Endothelial cell of umbilical vein (primary cell): Measurements from ENCODE around the gene PHACTR2. TPM values are rescaled to one million over a fixed set of nuclear protein-coding genes. Genes with fewer than 3 reads are reported as not detected.
"Not testable (repeated sequence)": the region's sequence is repeated elsewhere in the genome, so short reads cannot be mapped to it uniquely, and the experiment has no call there.

ENCODE experiments used
- BruUV-seq: library from RNA; stranded (reverse); fragments of 400-500 nt; replicated peaks from 2 replicates; lab custom pipeline; 2021; lab: Mats Ljungman, UMichigan
- CTCF ChIA-PET: fragments of 300-600, 350-600 bp; sonication (Branson Sonifier 250); formaldehyde crosslinking; loops from one replicate; lab custom pipeline; 2021; ENCODE audit warnings: antibody characterized with exemption, inconsistent platforms; lab: Charles Lee
- POLR2A ChIA-PET: fragments of 300-600, 350-600 bp; sonication (Branson Sonifier 250); formaldehyde crosslinking; loops from one replicate; lab custom pipeline; 2021; ENCODE audit warnings: antibody characterized with exemption, inconsistent platforms; lab: Charles Lee
- DNase-seq: peaks from one replicate; pipeline ENCODE4 v3.0.0-alpha.2; 2011; ENCODE audit warnings: low read depth, low spot score
- FAIRE-seq: peaks from 2 replicates; lab custom pipeline; 2011; peaks lifted over from hg19 to GRCh38; lab: Jason Lieb, UNC
- H2AFZ ChIP-seq: 2 replicates; pipeline ENCODE4 v1.6.0; 2012; ENCODE audit warnings: low read depth, low read length, control low read depth, inconsistent platforms
- H3K27ac ChIP-seq: 2 replicates; pipeline ENCODE4 v1.5.1; 2011; ENCODE audit warnings: low read depth, mild to moderate bottlenecking, control low read depth, low read length, moderate library complexity; ENCODE audit not compliant: insufficient read depth
- H3K27me3 ChIP-seq, 2 experiments: 2 replicates each; pipeline versions ENCODE4 v1.6.0 to v1.6.1; 2011; ENCODE audit warnings: low read length in 2 of 2, mixed read lengths in 1 of 2; ENCODE audit not compliant: control insufficient read depth in 2 of 2, insufficient read depth in 2 of 2
- H3K36me3 ChIP-seq, 2 experiments: 2 replicates in 1 of 2; 3 replicates in 1 of 2; pipeline ENCODE4 v1.5.1; 2011; ENCODE audit warnings: low read length in 2 of 2, mild to moderate bottlenecking in 1 of 2, moderate library complexity in 1 of 2; ENCODE audit not compliant: control insufficient read depth in 2 of 2, insufficient read depth in 2 of 2; ENCODE audit errors: extremely low read depth in 1 of 2
- H3K4me1 ChIP-seq: 3 replicates; pipeline ENCODE4 v1.5.1; 2011; ENCODE audit warnings: mild to moderate bottlenecking, low read length; ENCODE audit not compliant: control insufficient read depth, insufficient read depth; ENCODE audit errors: extremely low read depth
- H3K4me2 ChIP-seq: 2 replicates; pipeline ENCODE4 v1.6.1; 2011; ENCODE audit warnings: low read length, control low read depth, mixed read lengths; ENCODE audit not compliant: insufficient read depth
- H3K4me3 ChIP-seq, 3 experiments: fragments of 200-600 bp in 1 of 3; sonication (generic), shearing (Covaris generic) in 1 of 3; replicated peaks in 1 of 3; 2 replicates each; pipeline ENCODE4 v1.5.1; 2011 to 2016; ENCODE audit warnings: control low read depth in 3 of 3, low read length in 3 of 3, mild to moderate bottlenecking in 2 of 3, inconsistent platforms in 1 of 3, low read depth in 1 of 3, moderate library complexity in 1 of 3; ENCODE audit not compliant: insufficient read depth in 1 of 3
- H3K79me2 ChIP-seq: 2 replicates; pipeline ENCODE4 v1.6.0; 2012; ENCODE audit warnings: low read length, inconsistent platforms; ENCODE audit not compliant: control insufficient read depth, insufficient read depth
- H3K9ac ChIP-seq: replicated peaks from 2 replicates; pipeline ENCODE3; 2011; ENCODE audit warnings: low read length, control low read depth; ENCODE audit not compliant: insufficient read depth; ENCODE audit errors: extremely low read depth
- H3K9me1 ChIP-seq: replicated peaks from 3 replicates; pipeline ENCODE4 v1.6.0; 2011; ENCODE audit warnings: mild to moderate bottlenecking, low read length; ENCODE audit not compliant: control insufficient read depth, insufficient read depth; ENCODE audit errors: extremely low read depth
- H3K9me3 ChIP-seq: replicated peaks from 2 replicates; pipeline ENCODE4 v1.5.1; 2012; ENCODE audit warnings: low read length, inconsistent platforms; ENCODE audit not compliant: control insufficient read depth, insufficient read depth
- H4K20me1 ChIP-seq: replicated peaks from 2 replicates; pipeline ENCODE3; 2011; ENCODE audit warnings: mild to moderate bottlenecking, low read length; ENCODE audit not compliant: control insufficient read depth, insufficient read depth; ENCODE audit errors: extremely low read depth
- EZH2 ChIP-seq: IDR thresholded peaks from 2 replicates; pipeline ENCODE4 v1.6.1; 2012; ENCODE audit warnings: borderline replicate concordance, low read depth, mild to moderate bottlenecking, moderate library complexity, low read length, inconsistent platforms; ENCODE audit not compliant: severe bottlenecking
- FOS ChIP-seq: IDR thresholded peaks from 2 replicates; pipeline ENCODE4 v1.6.1; 2011; ENCODE audit warnings: mild to moderate bottlenecking, low read length, moderate library complexity, borderline replicate concordance; ENCODE audit not compliant: insufficient read depth
- GATA2 ChIP-seq: IDR thresholded peaks from 2 replicates; pipeline ENCODE4 v1.7.0; 2011; ENCODE audit warnings: low read depth, mild to moderate bottlenecking, moderate library complexity, mixed read lengths, low read length; ENCODE audit not compliant: insufficient read length, insufficient read depth
- JUN ChIP-seq: IDR thresholded peaks from 2 replicates; pipeline ENCODE4 v1.6.1; 2011; ENCODE audit warnings: borderline replicate concordance, low read depth; ENCODE audit not compliant: insufficient read length, insufficient read depth
- MYC ChIP-seq: IDR thresholded peaks from one replicate; pipeline ENCODE4 v1.6.1; 2011; ENCODE audit warnings: mild to moderate bottlenecking, low read depth, low read length
- POLR2A ChIP-seq: IDR thresholded peaks from 2 replicates; pipeline ENCODE4 v1.6.1; 2012; ENCODE audit warnings: low read depth, mild to moderate bottlenecking, control low read depth, low read length
- POLR2AphosphoS5 ChIP-seq: IDR thresholded peaks from 2 replicates; pipeline ENCODE4 v1.6.1; 2012; ENCODE audit warnings: low read depth, mild to moderate bottlenecking, control low read depth, low read length, moderate library complexity; ENCODE audit not compliant: insufficient read depth
- dilution Hi-C: fragments of 300-500 bp; cut with MboI; formaldehyde crosslinking; loops from one replicate; pipeline ENCODE4 v1.15.0; 2019; ENCODE audit warnings: low sequenced_read_pairs; ENCODE audit not compliant: extremely low pct_ligation_motif_present
- intact Hi-C: fragments of 100-400 bp; cut with micrococcal nuclease; formaldehyde crosslinking; loops from one replicate; pipeline ENCODE4 v1.10.0; 2022
- polyA plus RNA-seq, 4 experiments: library from polyadenylated mRNA; depleted of rRNA in 3 of 4; stranded (reverse) in 3 of 4; unstranded in 1 of 4; fragments of >200 nt; gene quantifications; 2 replicates each; pipeline versions ENCODE4 v1.2.1 to v1.2.3, GENCODE V29; 2011 to 2012; ENCODE audit warnings: missing spikeins in 1 of 4
- total RNA-seq: library from RNA; stranded (reverse); gene quantifications from 2 replicates; pipeline ENCODE4 v1.2.3, GENCODE V29; 2021
- TF ChIP-seq, protein P1 (sequence below), 2 donors: IDR thresholded peaks; 1 replicate in 1 of 2; 2 replicates in 1 of 2; pipeline ENCODE4 v1.5.1; 2011; ENCODE audit warnings: low read length in 2 of 2, mild to moderate bottlenecking in 2 of 2, moderate library complexity in 2 of 2, control low read depth in 1 of 2, inconsistent platforms in 1 of 2, low read depth in 1 of 2; ENCODE audit not compliant: insufficient read depth in 1 of 2; ENCODE audit errors: extremely low read depth in 1 of 2
- TF ChIP-seq, protein P2 (sequence below): IDR thresholded peaks from 2 replicates; pipeline ENCODE4 v1.6.1; 2011; ENCODE audit not compliant: insufficient read depth, insufficient read length

The PHACTR2 gene
- total and polyA plus RNA-seq, 2 donors (not counting 3 experiments of a cell fraction or from before 2014, with no cell fraction given): 16.3 to 178 TPM

DNA sequence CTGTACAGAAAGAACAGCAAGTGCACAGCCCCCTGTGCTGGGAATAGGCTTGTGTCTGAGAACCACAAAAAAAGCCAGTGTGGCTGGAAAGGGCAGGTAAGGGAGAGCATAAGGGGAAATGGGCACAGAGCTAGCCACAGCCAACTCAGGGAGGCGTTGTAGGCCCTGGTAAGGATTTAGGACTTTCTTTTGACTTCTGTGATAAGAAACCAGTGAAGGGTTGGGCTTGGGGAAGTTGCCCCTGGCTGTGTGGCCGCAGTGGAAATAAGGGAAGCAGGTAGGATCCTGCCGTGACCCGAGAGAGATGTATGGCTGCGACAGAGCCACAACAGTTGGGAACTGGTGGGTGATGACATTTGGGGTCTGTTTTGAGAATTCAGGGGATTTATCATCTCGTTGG lies 30.0 kb upstream of the PHACTR2 start:
- no peaks in the 10 kb centered on the region for H3K27me3 ChIP-seq
- CTCF ChIA-PET: no interaction called here
- POLR2A ChIA-PET: no interaction called here
- no peaks in the 10 kb centered on the region for H3K9me3 ChIP-seq
- H3K79me2 ChIP-seq: no peaks in the 10 kb centered on the region
- FAIRE-seq (no peak), DNase-seq (no peak)
- no peaks in the 10 kb centered on the region for H3K36me3 ChIP-seq
- no peaks in the 10 kb centered on the region for H4K20me1 ChIP-seq
- no peak overlapping the region for H3K27ac ChIP-seq
- H2AFZ ChIP-seq: no peak overlapping the region
- H3K9ac ChIP-seq: no peak overlapping the region
- no peak overlapping the region for H3K4me3 ChIP-seq
- dilution Hi-C loops: no loop called here
- no peak overlapping the region for H3K4me2 ChIP-seq
- TF ChIP-seq MYC: no peak
- TF ChIP-seq, protein P1, sequence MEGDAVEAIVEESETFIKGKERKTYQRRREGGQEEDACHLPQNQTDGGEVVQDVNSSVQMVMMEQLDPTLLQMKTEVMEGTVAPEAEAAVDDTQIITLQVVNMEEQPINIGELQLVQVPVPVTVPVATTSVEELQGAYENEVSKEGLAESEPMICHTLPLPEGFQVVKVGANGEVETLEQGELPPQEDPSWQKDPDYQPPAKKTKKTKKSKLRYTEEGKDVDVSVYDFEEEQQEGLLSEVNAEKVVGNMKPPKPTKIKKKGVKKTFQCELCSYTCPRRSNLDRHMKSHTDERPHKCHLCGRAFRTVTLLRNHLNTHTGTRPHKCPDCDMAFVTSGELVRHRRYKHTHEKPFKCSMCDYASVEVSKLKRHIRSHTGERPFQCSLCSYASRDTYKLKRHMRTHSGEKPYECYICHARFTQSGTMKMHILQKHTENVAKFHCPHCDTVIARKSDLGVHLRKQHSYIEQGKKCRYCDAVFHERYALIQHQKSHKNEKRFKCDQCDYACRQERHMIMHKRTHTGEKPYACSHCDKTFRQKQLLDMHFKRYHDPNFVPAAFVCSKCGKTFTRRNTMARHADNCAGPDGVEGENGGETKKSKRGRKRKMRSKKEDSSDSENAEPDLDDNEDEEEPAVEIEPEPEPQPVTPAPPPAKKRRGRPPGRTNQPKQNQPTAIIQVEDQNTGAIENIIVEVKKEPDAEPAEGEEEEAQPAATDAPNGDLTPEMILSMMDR (IDR thresholded peaks at IDR 0.05; ENCODE audit: extremely low read depth in 1 of 2, insufficient read depth in 1 of 2, low read depth in 1 of 2, low read length in 2 of 2): no peak
- no peak for TF ChIP-seq JUN
- TF ChIP-seq FOS: no peak
- TF ChIP-seq GATA2: no peak
- no peak for TF ChIP-seq POLR2AphosphoS5
- TF ChIP-seq EZH2: no peak
- TF ChIP-seq, protein P2, sequence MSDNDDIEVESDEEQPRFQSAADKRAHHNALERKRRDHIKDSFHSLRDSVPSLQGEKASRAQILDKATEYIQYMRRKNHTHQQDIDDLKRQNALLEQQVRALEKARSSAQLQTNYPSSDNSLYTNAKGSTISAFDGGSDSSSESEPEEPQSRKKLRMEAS: no peak
- TF ChIP-seq POLR2A: no peak
- no TSS peak for BruUV-seq
- peaks cover 7% of the 10 kb centered on the region for H3K4me1 ChIP-seq
- H3K9me1 ChIP-seq: no peaks in the 10 kb centered on the region
- intact Hi-C loops: no loop called here

DNA sequence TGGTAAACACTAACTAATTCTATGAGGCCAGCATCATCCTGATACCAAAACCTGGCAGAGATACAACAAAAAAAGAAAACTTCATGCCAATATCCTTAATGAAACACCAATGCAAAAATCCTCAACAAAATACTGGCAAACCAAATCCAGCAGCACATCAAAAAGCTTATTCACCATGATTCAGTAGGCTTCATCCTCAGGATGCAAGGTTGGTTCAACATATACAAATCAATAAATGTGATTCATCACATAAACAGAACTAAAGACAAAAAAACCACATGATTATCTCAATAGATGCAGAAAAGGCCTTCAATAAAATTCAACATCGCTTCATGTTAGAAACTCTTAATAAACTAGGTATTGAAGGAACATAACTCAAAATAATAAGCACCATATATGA lies 28.4 kb upstream of the PHACTR2 start:
- H3K27ac ChIP-seq, dilution Hi-C loops, H3K9me1 ChIP-seq, CTCF ChIA-PET, H3K4me1 ChIP-seq, H2AFZ ChIP-seq, intact Hi-C loops, DNase-seq, H3K36me3 ChIP-seq, H3K9me3 ChIP-seq, H3K79me2 ChIP-seq, H3K4me3 ChIP-seq, H3K27me3 ChIP-seq, FAIRE-seq, H3K4me2 ChIP-seq, BruUV-seq, POLR2A ChIA-PET, H3K9ac ChIP-seq, H4K20me1 ChIP-seq: not testable (repeated sequence)

DNA sequence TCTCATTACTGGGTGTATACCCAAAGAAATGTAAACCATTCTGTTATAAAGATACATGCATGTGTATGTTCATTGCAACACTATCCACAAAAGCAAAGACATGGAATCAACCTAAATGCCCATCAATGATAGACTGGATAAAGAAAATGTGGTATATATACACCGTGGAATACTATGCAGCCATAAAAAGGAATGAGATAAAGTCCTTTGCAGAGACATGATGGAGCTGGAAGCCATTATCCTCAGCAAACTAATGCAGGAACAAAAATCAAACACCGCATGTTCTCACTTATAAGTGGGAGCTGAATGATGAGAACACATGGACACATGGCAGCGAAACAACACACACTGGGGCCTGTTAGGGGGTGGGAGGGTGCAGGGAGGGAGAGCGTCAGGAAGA lies 26.4 kb upstream of the PHACTR2 start:
- FAIRE-seq, POLR2A ChIA-PET, H3K27me3 ChIP-seq, H3K9me1 ChIP-seq, DNase-seq, H3K27ac ChIP-seq, H3K9me3 ChIP-seq, H3K79me2 ChIP-seq, H3K4me3 ChIP-seq, H2AFZ ChIP-seq, dilution Hi-C loops, H3K4me1 ChIP-seq, H3K4me2 ChIP-seq, BruUV-seq, H3K9ac ChIP-seq, H4K20me1 ChIP-seq, H3K36me3 ChIP-seq: not testable (repeated sequence)
- intact Hi-C loops: loop anchor here (5.0 kb wide), 1 partner anchor 34 kb away; no protein-coding TSS in a partner anchor
- CTCF ChIA-PET: interaction anchor here (1.4 kb wide), 1 partner anchor 14 kb away, joined by 4 read pairs; no protein-coding TSS in a partner anchor
